ENCODE measurements around the gene CDKN2D.
"Not testable (repeated sequence)": the region's sequence is repeated elsewhere in the genome, so short reads cannot be mapped to it uniquely, and the experiment has no call there.

CDKN2D gene

GRCh38 chr19:10552510-10553053, 16.2 kb downstream of the CDKN2D start:
- DNase-seq (ENCODE audit: low read depth in 4 of 4, low spot score in 1 of 4), result no peak

GRCh38 chr19:10551698-10552301, 17.0 kb downstream of the CDKN2D start:
- DNase-seq (ENCODE audit: low read depth in 4 of 4, low spot score in 1 of 4), result no peak

GRCh38 chr19:10551006-10551405, 17.8 kb downstream of the CDKN2D start:
- not testable (repeated sequence) for DNase-seq (ENCODE audit: low read depth in 4 of 4, low spot score in 1 of 4)

DNA sequence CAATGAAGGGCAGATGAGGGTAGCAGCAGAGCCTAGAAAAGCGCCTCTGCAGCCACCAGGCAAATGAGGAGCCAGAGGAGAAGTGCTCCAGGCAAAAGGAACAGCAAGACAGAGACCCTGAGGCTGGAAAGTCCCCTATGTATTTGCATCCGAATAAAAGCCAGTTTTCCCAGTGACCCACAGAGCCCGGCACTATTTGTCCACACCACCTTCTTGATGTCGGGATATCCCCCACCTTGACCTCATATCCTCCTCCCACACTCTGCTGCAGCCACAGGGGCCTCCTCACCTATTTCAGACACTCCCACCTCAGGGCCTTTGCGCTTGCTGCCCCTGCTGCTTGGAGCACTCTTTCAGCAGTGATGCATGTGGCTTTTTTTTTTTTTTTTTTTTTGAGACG, 18.4 kb downstream of the CDKN2D start:
- no peak for DNase-seq (ENCODE audit: low read depth in 4 of 4, low spot score in 1 of 4)

- DNase-seq (ENCODE audit: low read depth in 4 of 4, low spot score in 1 of 4), result no peak
These were observed 19.0 kb downstream of the CDKN2D start for GRCh38 chr19:10549733-10550132.

GRCh38 chr19:10548746-10549276, 20.0 kb downstream of the CDKN2D start:
- no peak for DNase-seq (ENCODE audit: low read depth in 4 of 4, low spot score in 1 of 4)

DNA sequence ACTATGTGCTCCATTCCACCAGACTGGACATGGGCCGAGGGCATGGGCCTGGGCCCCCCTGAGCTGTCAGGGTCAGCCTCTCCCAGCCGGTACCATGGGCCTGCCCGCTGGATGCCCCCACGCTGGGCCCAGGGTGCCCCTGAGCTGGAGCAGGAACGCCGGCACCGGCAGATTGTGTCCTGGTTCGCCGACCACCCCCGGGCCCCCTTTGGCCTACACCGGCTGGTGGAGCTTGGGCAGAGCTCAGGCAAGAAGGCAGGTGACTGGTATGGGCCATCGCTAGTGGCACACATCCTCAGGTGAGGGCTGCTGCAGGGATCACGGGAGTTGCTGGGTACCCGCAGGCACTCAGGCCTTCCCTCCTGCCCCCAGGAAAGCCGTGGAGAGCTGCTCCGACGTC, 22.0 kb downstream of the CDKN2D start:
- no peak for DNase-seq (ENCODE audit: low read depth in 4 of 4, low spot score in 1 of 4)

- DNase-seq (ENCODE audit: low read depth in 4 of 4, low spot score in 1 of 4), result no peak
These were observed 24.0 kb downstream of the CDKN2D start for GRCh38 chr19:10544753-10545251.

- no peak for DNase-seq (ENCODE audit: low read depth in 4 of 4, low spot score in 1 of 4)
These were observed 24.5 kb downstream of the CDKN2D start for GRCh38 chr19:10544242-10544752.

GRCh38 chr19:10543420-10544241, 25.1 kb downstream of the CDKN2D start, which contains the start of gene ATG4D:
TSS of gene ATG4D (plus strand) at chr19:10543904. CDS start at chr19:10544091, 187 bp downstream.
- peak; percentile 58 to 75 (median 71) for DNase-seq (ENCODE audit: low read depth in 4 of 4, low spot score in 1 of 4)

DNA sequence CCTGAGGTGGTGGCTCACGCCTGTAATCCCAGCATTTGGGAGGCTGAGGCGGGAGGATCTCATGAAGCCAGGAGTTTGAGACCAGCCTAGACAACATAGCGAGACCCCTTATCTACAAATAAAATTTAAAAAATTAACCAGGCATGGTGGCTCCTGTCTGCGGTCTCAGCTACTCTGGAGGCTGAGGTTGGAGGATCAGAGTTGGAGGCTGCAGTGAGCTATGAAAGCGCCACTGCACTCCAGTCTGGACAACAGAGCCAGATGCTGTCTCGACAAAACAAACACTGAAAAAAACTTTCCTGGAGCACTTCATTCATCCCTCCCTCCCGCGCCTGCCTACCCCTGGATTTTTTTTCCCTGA, 25.7 kb downstream of the CDKN2D start:
- no peak for DNase-seq (ENCODE audit: low read depth in 4 of 4, low spot score in 1 of 4)

DNA sequence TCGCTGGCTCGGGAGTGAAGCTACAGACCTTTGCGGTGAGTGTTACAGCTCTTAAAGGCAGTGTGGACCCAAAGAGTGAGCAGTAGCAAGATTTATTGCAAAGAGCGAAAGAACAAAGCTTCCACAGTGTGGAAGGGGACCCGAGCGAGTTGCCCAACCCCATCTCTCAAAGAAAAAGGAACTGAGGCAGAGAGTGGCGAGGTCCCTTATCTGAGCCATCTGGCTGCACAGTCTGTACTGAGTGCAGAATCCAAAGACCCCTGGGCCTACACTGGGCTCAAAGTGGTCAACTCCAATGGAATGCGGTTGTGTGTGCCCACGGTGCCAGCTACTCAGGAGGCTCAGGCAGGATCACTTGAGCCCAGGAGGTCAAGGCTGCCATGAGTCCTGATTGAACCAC, 29.8 kb downstream of the CDKN2D start:
- not testable (repeated sequence) for DNase-seq (ENCODE audit: low read depth in 4 of 4, low spot score in 1 of 4)

- no peak for DNase-seq (ENCODE audit: low read depth in 4 of 4, low spot score in 1 of 4)
These were observed 30.4 kb downstream of the CDKN2D start for GRCh38 chr19:10538204-10538983.

- DNase-seq (ENCODE audit: low read depth in 4 of 4, low spot score in 1 of 4), result no peak
These were observed 31.1 kb downstream of the CDKN2D start for GRCh38 chr19:10537668-10538067.

DNA sequence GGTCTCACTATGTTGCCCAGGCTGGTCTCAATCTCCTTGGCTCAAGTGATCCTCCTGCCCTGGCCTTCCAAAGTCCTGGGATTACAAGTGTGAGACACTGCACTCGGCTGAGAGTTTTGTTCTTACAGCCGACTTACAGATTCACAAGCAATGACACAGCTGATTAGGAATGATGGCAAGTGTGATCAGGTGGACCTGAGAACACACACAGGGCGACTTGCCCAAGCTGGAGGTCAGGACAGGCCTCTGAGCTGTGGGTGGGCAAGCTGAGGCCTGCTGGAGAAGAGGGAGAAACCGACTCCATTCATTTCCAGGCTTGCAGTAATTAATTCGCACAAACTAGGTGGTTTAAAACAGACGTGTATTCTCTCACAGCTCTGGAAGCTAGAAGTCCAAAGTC, 33.2 kb downstream of the CDKN2D start:
- DNase-seq (ENCODE audit: low read depth in 4 of 4, low spot score in 1 of 4), result no peak

GRCh38 chr19:10533646-10534386, 35.0 kb downstream of the CDKN2D start:
- no peak for DNase-seq (ENCODE audit: low read depth in 4 of 4, low spot score in 1 of 4)

DNA sequence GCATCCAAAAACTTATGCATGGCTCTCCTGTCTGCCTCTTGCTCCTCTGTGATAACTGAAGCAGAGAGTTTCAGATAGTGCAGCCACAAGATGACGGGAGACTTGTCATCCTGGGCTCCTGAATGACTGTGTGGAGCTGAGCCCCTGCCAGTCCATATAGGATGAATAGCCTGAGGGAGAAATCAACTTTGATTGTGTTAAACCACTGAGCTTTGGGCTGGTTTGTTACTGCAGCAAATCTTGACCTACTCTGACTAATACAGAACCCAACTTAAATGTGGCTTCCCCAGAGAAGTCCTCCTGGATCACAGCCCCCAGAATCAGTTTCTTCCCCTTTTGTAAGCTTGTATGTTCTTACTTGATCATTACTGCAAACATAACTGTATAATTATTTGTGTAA, 36.3 kb downstream of the CDKN2D start:
- no peak for DNase-seq (ENCODE audit: low read depth in 4 of 4, low spot score in 1 of 4)

GRCh38 chr19:10526887-10527286, 41.9 kb downstream of the CDKN2D start:
- not testable (repeated sequence) for DNase-seq (ENCODE audit: low read depth in 4 of 4, low spot score in 1 of 4)

DNA sequence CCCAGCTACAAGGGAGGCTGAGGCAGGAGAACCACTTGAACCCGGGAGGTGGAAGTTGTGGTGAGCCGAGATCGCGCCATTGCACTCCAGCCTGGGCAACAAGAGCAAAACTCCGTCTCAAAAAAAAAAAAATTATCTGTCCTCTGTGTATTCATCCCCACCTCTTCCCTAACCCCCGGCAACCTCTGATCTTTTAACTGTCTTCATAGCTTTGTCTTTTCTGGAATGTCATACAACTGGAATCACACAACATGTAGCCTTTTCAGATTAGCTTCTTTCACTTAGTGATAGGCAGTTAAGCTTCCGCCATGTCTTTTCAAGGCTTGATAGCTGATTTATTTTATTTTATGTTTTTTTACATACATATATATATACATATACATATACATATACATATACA, 43.1 kb downstream of the CDKN2D start:
- no peak for DNase-seq (ENCODE audit: low read depth in 4 of 4, low spot score in 1 of 4)

GRCh38 chr19:10523135-10523636, 45.6 kb downstream of the CDKN2D start:
- DNase-seq (ENCODE audit: low read depth in 4 of 4, low spot score in 1 of 4), result no peak
